Measurements from ENCODE around the gene CNDP2.
A peak's percentile ranks its signal among the peaks of the same experiment; 100 is the strongest.

Gene CNDP2

GRCh38 chr18:74528913-74529312 lies 32.8 kb downstream of the CNDP2 start:
- no peaks in the 10 kb centered on the region for H4K20me1 ChIP-seq (ENCODE audit: insufficient read depth, low read length)
- peak overlapping the region; percentile 25; the same call in 1 of the 2 replicates for H3K4me2 ChIP-seq (ENCODE audit: low read depth, low read length)
- no peaks in the 10 kb centered on the region for H3K27me3 ChIP-seq (replicated peaks; ENCODE audit: insufficient read depth, low read length)
- H3F3A ChIP-seq (ENCODE audit: insufficient read depth, low read length): no peaks in the 10 kb centered on the region
- H3K4me3 ChIP-seq (ENCODE audit: low read length): no peak overlapping the region
- no peak overlapping the region for H3K9ac ChIP-seq (ENCODE audit: low read length)
- no peak overlapping the region for H2AFZ ChIP-seq (ENCODE audit: low read length)
- peaks cover 22% of the 10 kb centered on the region for H3K4me1 ChIP-seq (ENCODE audit: low read length)
- peak; percentile 22 for DNase-seq
- H3K9me2 ChIP-seq (replicated peaks; ENCODE audit: insufficient read depth, low read length): no peaks in the 10 kb centered on the region
- H3K79me2 ChIP-seq (ENCODE audit: low read length): no peaks in the 10 kb centered on the region
- H3K36me3 ChIP-seq (replicated peaks; ENCODE audit: insufficient read depth, low read length): no peaks in the 10 kb centered on the region
- TF ChIP-seq EZH2phosphoT487 (IDR thresholded peaks at IDR 0.05; ENCODE audit: low read length) (no peak), EZH2 (optimal IDR thresholded peaks at IDR 0.05; ENCODE audit: low read depth, low read length) (no peak), CTCF (IDR thresholded peaks at IDR 0.05; ENCODE audit: low read length) (no peak)
- no peaks in the 10 kb centered on the region for H3K9me3 ChIP-seq (replicated peaks; ENCODE audit: insufficient read depth, low read length)
- peak overlapping the region; percentile 59; the same call in 1 of the 2 replicates for H3K27ac ChIP-seq (ENCODE audit: low read length)

GRCh38 chr18:74529378-74529777 lies 33.2 kb downstream of the CNDP2 start:
- H3K4me2 ChIP-seq (ENCODE audit: low read depth, low read length): peak overlapping the region; percentile 25; the same call in 1 of the 2 replicates
- no peak overlapping the region for H3K4me3 ChIP-seq (ENCODE audit: low read length)
- peaks cover 22% of the 10 kb centered on the region for H3K4me1 ChIP-seq (ENCODE audit: low read length)
- no peak overlapping the region for H2AFZ ChIP-seq (ENCODE audit: low read length)
- H3K27me3 ChIP-seq (replicated peaks; ENCODE audit: insufficient read depth, low read length): no peaks in the 10 kb centered on the region
- H4K20me1 ChIP-seq (ENCODE audit: insufficient read depth, low read length): no peaks in the 10 kb centered on the region
- H3K79me2 ChIP-seq (ENCODE audit: low read length): no peaks in the 10 kb centered on the region
- no peak for DNase-seq
- H3F3A ChIP-seq (ENCODE audit: insufficient read depth, low read length): no peaks in the 10 kb centered on the region
- H3K9me2 ChIP-seq (replicated peaks; ENCODE audit: insufficient read depth, low read length): no peaks in the 10 kb centered on the region
- no peaks in the 10 kb centered on the region for H3K36me3 ChIP-seq (replicated peaks; ENCODE audit: insufficient read depth, low read length)
- no peak for TF ChIP-seq CTCF (IDR thresholded peaks at IDR 0.05; ENCODE audit: low read length)
- TF ChIP-seq EZH2phosphoT487 (IDR thresholded peaks at IDR 0.05; ENCODE audit: low read length): no peak
- TF ChIP-seq EZH2 (optimal IDR thresholded peaks at IDR 0.05; ENCODE audit: low read depth, low read length): no peak
- no peak overlapping the region for H3K9ac ChIP-seq (ENCODE audit: low read length)
- peak overlapping the region; percentile 59; the same call in 1 of the 2 replicates for H3K27ac ChIP-seq (ENCODE audit: low read length)
- no peaks in the 10 kb centered on the region for H3K9me3 ChIP-seq (replicated peaks; ENCODE audit: insufficient read depth, low read length)

GRCh38 chr18:74529811-74530583 lies 33.8 kb downstream of the CNDP2 start:
- Histone ChIP-seq H3K9ac (ENCODE audit: low read length) (no peak overlapping the region), H3K4me2 (ENCODE audit: low read depth, low read length) (no peak overlapping the region)
- TF ChIP-seq CTCF (IDR thresholded peaks at IDR 0.05; ENCODE audit: low read length) (no peak), EZH2phosphoT487 (IDR thresholded peaks at IDR 0.05; ENCODE audit: low read length) (no peak), EZH2 (optimal IDR thresholded peaks at IDR 0.05; ENCODE audit: low read depth, low read length) (no peak)

More at GRCh38 chr18:74529811-74530583, 33.8 kb downstream of the CNDP2 start:
- Histone ChIP-seq H3K9me2 (replicated peaks; ENCODE audit: insufficient read depth, low read length) (no peaks in the 10 kb centered on the region), H4K20me1 (ENCODE audit: insufficient read depth, low read length) (no peaks in the 10 kb centered on the region), H3K9me3 (replicated peaks; ENCODE audit: insufficient read depth, low read length) (no peaks in the 10 kb centered on the region), H3K79me2 (ENCODE audit: low read length) (no peaks in the 10 kb centered on the region), H3F3A (ENCODE audit: insufficient read depth, low read length) (peaks cover 5% of the 10 kb centered on the region; the same call in 1 of the 2 replicates), H3K4me1 (ENCODE audit: low read length) (peaks cover 28% of the 10 kb centered on the region), H3K27me3 (replicated peaks; ENCODE audit: insufficient read depth, low read length) (no peaks in the 10 kb centered on the region), H3K4me3 (ENCODE audit: low read length) (no peak overlapping the region), H3K36me3 (replicated peaks; ENCODE audit: insufficient read depth, low read length) (no peaks in the 10 kb centered on the region), H2AFZ (ENCODE audit: low read length) (no peak overlapping the region), H3K27ac (ENCODE audit: low read length) (no peak overlapping the region)
- DNase-seq: no peak

Measured in MM.1S (cell line).